GM12891 (cell line): ENCODE data around the gene EFNB1. TPM values are rescaled to one million over a fixed set of nuclear protein-coding genes. Genes with fewer than 3 reads are reported as not detected.
A peak's percentile ranks its signal among the peaks of the same experiment; 100 is the strongest.
"Not testable (repeated sequence)": the region's sequence is repeated elsewhere in the genome, so short reads cannot be mapped to it uniquely, and the experiment has no call there.

Source experiments
- DNase-seq: peaks from one replicate; pipeline ENCODE4 v3.0.0; 2011; ENCODE audit warnings: low spot score; ENCODE audit not compliant: insufficient read length
- FAIRE-seq: peaks from 2 replicates; lab custom pipeline; 2011; peaks lifted over from hg19 to GRCh38; lab: Jason Lieb, UNC
- PAX5 ChIP-seq: IDR thresholded peaks from 2 replicates; pipeline ENCODE4 v1.6.1; 2011; ENCODE audit warnings: low read length, moderate library complexity, mild to moderate bottlenecking; ENCODE audit not compliant: insufficient read depth, severe bottlenecking
- POLR2A ChIP-seq: IDR thresholded peaks from 2 replicates; pipeline ENCODE4 v1.6.1; 2011; ENCODE audit warnings: low read depth, low read length, control low read depth
- POLR2AphosphoS5 ChIP-seq: IDR thresholded peaks from 2 replicates; pipeline ENCODE4 v1.6.1; 2011; ENCODE audit warnings: low read depth, low read length, control low read depth
- POU2F2 ChIP-seq: IDR thresholded peaks from 2 replicates; pipeline ENCODE4 v1.6.1; 2011; ENCODE audit warnings: low read depth, mild to moderate bottlenecking, control low read depth, low read length, moderate library complexity
- SPI1 ChIP-seq: IDR thresholded peaks from 2 replicates; pipeline ENCODE4 v1.6.1; 2011; ENCODE audit warnings: low read depth, low read length, control low read depth
- TAF1 ChIP-seq: IDR thresholded peaks from 2 replicates; pipeline ENCODE4 v1.6.1; 2011; ENCODE audit warnings: low read depth, low read length, control low read depth
- polyA plus RNA-seq: library from polyadenylated mRNA; unstranded; fragments of >200 nt; gene quantifications from one replicate; pipeline ENCODE4 v1.2.1, GENCODE V29; 2012; ENCODE audit warnings: low read depth, missing spikeins, inconsistent platforms; ENCODE audit not compliant: missing spikeins

Gene EFNB1
- 0.15 TPM for polyA plus RNA-seq

- TF ChIP-seq POU2F2 (no peak), PAX5 (no peak), SPI1 (no peak), POLR2AphosphoS5 (no peak), POLR2A (no peak), TAF1 (0 out of 2 replicates have a peak, but pooled peaks have one; percentile 21)
- DNase-seq = peak; percentile 53
- peak; percentile 94 for FAIRE-seq
Observed at GRCh38 chrX:68828740-68829581, at the start of gene EFNB1. Gene EFNB1, plus strand, starts transcription at chrX:68829021. Its CDS starts 756 bp downstream, at chrX:68829777.

- FAIRE-seq, DNase-seq: not testable (repeated sequence)
Observed at GRCh38 chrX:68781295-68781694, 47.5 kb upstream of the EFNB1 start.

- no peak for FAIRE-seq
- TF ChIP-seq PAX5 (no peak), SPI1 (no peak), POLR2A (no peak)
Observed at GRCh38 chrX:68784816-68785215, 44.0 kb upstream of the EFNB1 start.

GRCh38 chrX:68786581-68786980 lies 42.2 kb upstream of the EFNB1 start:
- DNase-seq, FAIRE-seq: not testable (repeated sequence)

More at GRCh38 chrX:68784816-68785215, 44.0 kb upstream of the EFNB1 start:
- DNase-seq = no peak

GRCh38 chrX:68789966-68790365 lies 38.9 kb upstream of the EFNB1 start:
- no peak for DNase-seq
- FAIRE-seq = no peak
- no peak for TF ChIP-seq POLR2AphosphoS5
- no peak for TF ChIP-seq SPI1
- no peak for TF ChIP-seq POLR2A
- no peak for TF ChIP-seq POU2F2
- TF ChIP-seq TAF1 = no peak
- TF ChIP-seq PAX5 = no peak

GRCh38 chrX:68792083-68792482 lies 36.7 kb upstream of the EFNB1 start:
- TF ChIP-seq TAF1 = no peak
- TF ChIP-seq SPI1 = no peak
- no peak for TF ChIP-seq POLR2AphosphoS5
- TF ChIP-seq POU2F2 = no peak
- no peak for TF ChIP-seq PAX5
- no peak for TF ChIP-seq POLR2A
- FAIRE-seq (no peak), DNase-seq (no peak)

GRCh38 chrX:68794461-68794860 lies 34.4 kb upstream of the EFNB1 start:
- FAIRE-seq (no peak), DNase-seq (no peak)
- TF ChIP-seq POLR2A = no peak

GRCh38 chrX:68795741-68796140 lies 33.1 kb upstream of the EFNB1 start:
- no peak for TF ChIP-seq POU2F2
- TF ChIP-seq POLR2AphosphoS5 = no peak
- no peak for FAIRE-seq

GRCh38 chrX:68798400-68798799 lies 30.4 kb upstream of the EFNB1 start:
- FAIRE-seq, DNase-seq: not testable (repeated sequence)

More at GRCh38 chrX:68795741-68796140, 33.1 kb upstream of the EFNB1 start:
- DNase-seq = no peak

- DNase-seq (no peak), FAIRE-seq (no peak)
- TF ChIP-seq TAF1 (no peak), POU2F2 (no peak), PAX5 (no peak), SPI1 (no peak), POLR2A (no peak), POLR2AphosphoS5 (no peak)
Observed at GRCh38 chrX:68801737-68802290, 27.0 kb upstream of the EFNB1 start.

GRCh38 chrX:68807818-68808217 lies 21.0 kb upstream of the EFNB1 start:
- TF ChIP-seq POU2F2 (no peak), SPI1 (no peak), POLR2AphosphoS5 (no peak), PAX5 (no peak), TAF1 (no peak), POLR2A (no peak)
- DNase-seq = no peak
- no peak for FAIRE-seq
